Stimulated activated CD4-positive, alpha-beta T cell treated with anti-CD3 and anti-CD28 coated beads, TNF-alpha, amount 100 ng/mL, for 48 hours (primary cell): Measurements from ENCODE around the gene NDUFS3.
A peak's percentile ranks its signal among the peaks of the same experiment; 100 is the strongest.
"Not testable (repeated sequence)": the region's sequence is repeated elsewhere in the genome, so short reads cannot be mapped to it uniquely, and the experiment has no call there.

ENCODE experiments used
- DNase-seq, 3 donors: peaks; one replicate each; pipeline ENCODE4 v3.0.0-alpha.2; 2020; ENCODE audit warnings: low read depth in 3 of 3

The NDUFS3 gene

GRCh38 chr11:47578524-47579494 is at the start of gene NDUFS3, which contains the start of gene KBTBD4:
NDUFS3 (plus strand) TSS chr11:47579074; CDS start chr11:47579092, 18 bp downstream.
KBTBD4 (minus strand) TSS chr11:47578970; CDS start chr11:47578951, 19 bp downstream.
- DNase-seq: peak; percentile 81 to 84 (median 83)

- DNase-seq: no peak
These were observed 48.9 kb upstream of the NDUFS3 start for GRCh38 chr11:47529951-47530350.

- not testable (repeated sequence) for DNase-seq
These were observed 48.2 kb upstream of the NDUFS3 start for GRCh38 chr11:47530721-47531120.

- no peak for DNase-seq
These were observed 47.2 kb upstream of the NDUFS3 start for GRCh38 chr11:47531666-47532065.

- DNase-seq: no peak
These were observed 46.2 kb upstream of the NDUFS3 start for GRCh38 chr11:47532597-47533213.

GRCh38 chr11:47533690-47534151 is 45.2 kb upstream of the NDUFS3 start:
- DNase-seq: no peak

GRCh38 chr11:47534704-47535251 is 44.1 kb upstream of the NDUFS3 start:
- no peak for DNase-seq

GRCh38 chr11:47536915-47537314 is 42.0 kb upstream of the NDUFS3 start:
- no peak for DNase-seq

GRCh38 chr11:47538741-47539565 is 39.9 kb upstream of the NDUFS3 start:
- DNase-seq: no peak

GRCh38 chr11:47539681-47540039 is 39.2 kb upstream of the NDUFS3 start:
- no peak for DNase-seq

- no peak for DNase-seq
These were observed 37.8 kb upstream of the NDUFS3 start for GRCh38 chr11:47541070-47541469.

GRCh38 chr11:47545298-47545697 is 33.6 kb upstream of the NDUFS3 start:
- DNase-seq: no peak

- not testable (repeated sequence) for DNase-seq
These were observed 32.6 kb upstream of the NDUFS3 start for GRCh38 chr11:47546274-47546673.

- DNase-seq: no peak
These were observed 28.4 kb upstream of the NDUFS3 start for GRCh38 chr11:47550288-47551047.

GRCh38 chr11:47551086-47551485 is 27.8 kb upstream of the NDUFS3 start:
- DNase-seq: no peak

- DNase-seq: peak in 1 of 3 donors; percentile 18
These were observed 26.8 kb upstream of the NDUFS3 start for GRCh38 chr11:47552056-47552565.

GRCh38 chr11:47552566-47553405 is 26.1 kb upstream of the NDUFS3 start, which contains the start of gene CELF1:
CELF1 (minus strand) TSS chr11:47553132; CDS start chr11:47499523, 53,609 bp downstream.
- DNase-seq: peak; percentile 86 to 90 (median 88)

GRCh38 chr11:47553406-47553743 is 25.5 kb upstream of the NDUFS3 start:
- DNase-seq: no peak

- DNase-seq: not testable (repeated sequence)
These were observed 21.9 kb upstream of the NDUFS3 start for GRCh38 chr11:47557004-47557403.

GRCh38 chr11:47558695-47559094 is 20.2 kb upstream of the NDUFS3 start:
- no peak for DNase-seq
